HG03432 (cell line): ENCODE measurements around the gene PLK5.
"Not testable (repeated sequence)": the region's sequence is repeated elsewhere in the genome, so short reads cannot be mapped to it uniquely, and the experiment has no call there.

Experiments
- ATAC-seq: cut with Tn5 transposase; IDR thresholded peaks from one replicate; pipeline ENCODE4 v1.9.1; 2021; ENCODE audit warnings: mild to moderate bottlenecking, moderate library complexity; ENCODE audit not compliant: unreplicated experiment

The PLK5 gene

GRCh38 chr19:1524972-1525325, 1.1 kb downstream of the PLK5 start:
- no peak for ATAC-seq

DNA sequence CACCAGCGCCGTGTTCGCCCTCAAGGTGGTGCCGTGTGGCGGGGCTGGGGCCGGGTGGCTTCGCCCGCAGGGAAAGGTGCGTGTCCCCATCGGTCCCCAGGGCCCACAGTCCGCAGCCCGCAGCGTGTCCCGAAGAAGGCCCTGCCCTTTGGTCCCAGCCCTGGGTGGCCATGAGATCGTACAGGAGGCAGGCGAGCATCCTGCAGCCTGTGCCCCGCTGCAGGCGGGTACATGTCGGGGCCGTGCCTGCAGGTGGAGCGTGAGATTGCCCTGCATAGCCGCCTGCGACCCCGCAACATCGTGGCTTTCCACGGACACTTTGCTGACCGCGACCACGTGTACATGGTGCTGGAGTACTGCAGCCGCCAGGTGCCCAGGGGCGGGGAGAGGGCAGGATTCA, 1.5 kb downstream of the PLK5 start:
- ATAC-seq: no peak

GRCh38 chr19:1526066-1526778, 2.3 kb downstream of the PLK5 start:
- no peak for ATAC-seq

DNA sequence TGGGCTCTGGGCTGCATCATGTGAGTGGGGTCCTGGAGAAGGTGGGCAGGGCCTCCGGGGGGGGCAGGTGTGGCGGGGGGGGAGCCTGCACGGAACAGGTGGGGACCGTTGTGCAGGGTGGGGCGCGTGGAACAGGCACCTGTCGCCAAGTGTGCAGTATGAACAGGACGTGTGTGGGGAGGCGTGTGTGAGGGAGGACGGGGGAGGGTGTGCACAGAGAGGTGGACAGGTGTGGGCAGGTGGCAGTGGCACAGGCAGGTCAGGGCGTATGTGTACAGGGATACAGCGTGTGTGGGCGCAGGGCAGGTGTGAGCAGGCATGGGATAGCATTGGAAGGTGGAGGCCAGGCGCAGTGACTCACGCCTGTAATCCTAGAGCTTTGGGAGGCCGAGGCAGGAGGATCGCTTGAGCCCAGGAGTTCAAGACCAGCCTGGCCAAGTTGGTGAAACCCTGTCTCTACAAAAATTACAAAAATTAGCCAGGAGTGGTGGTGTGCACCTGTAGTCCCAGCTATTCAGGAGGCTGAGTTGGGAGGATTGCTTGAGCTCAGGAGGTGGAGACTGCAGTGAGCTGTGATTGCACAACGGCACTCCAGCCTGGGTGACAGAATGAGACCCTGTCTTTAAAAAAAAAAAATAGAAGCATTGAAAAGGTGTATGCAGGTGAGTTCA, 3.2 kb downstream of the PLK5 start:
- no peak for ATAC-seq

DNA sequence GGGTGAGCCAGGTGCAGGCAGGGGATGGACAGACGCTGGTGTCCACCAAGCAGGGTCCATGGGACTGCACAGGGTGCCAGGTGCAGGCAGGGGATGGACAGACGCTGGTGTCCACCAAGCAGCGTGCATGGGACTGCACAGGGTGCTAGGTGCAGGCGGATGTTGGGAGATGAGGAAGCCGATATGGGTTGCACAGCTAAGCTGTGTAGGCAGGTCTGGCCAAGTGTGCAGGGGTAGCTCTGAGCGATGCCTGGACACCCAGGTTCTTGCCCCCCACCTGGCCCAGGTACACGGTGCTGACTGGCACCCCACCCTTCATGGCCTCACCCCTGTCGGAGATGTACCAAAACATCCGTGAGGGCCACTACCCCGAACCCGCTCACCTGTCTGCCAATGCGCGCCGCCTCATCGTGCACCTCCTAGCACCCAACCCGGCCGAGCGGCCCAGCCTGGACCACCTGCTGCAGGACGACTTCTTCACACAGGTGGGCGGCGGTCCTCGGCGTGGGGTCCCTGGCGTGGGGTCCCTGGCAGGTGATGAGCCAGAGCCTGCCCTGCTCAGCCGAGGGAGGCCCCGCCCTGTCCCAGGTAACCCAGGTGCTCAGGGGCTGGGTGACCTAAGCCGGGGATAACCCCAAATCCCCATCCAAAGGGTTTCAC, 3.9 kb downstream of the PLK5 start:
- ATAC-seq: no peak

GRCh38 chr19:1528596-1529429, 4.9 kb downstream of the PLK5 start:
- ATAC-seq: no peak

- no peak for ATAC-seq
Measured at GRCh38 chr19:1529430-1529816, 5.5 kb downstream of the PLK5 start.

GRCh38 chr19:1530856-1531255, 7.0 kb downstream of the PLK5 start:
- ATAC-seq: not testable (repeated sequence)

- ATAC-seq: no peak
Measured at GRCh38 chr19:1531587-1531986, 7.7 kb downstream of the PLK5 start.

GRCh38 chr19:1532003-1532402, 8.1 kb downstream of the PLK5 start:
- no peak for ATAC-seq

- ATAC-seq: no peak
Measured at GRCh38 chr19:1533510-1534150, 9.8 kb downstream of the PLK5 start.

- ATAC-seq: no peak
Measured at GRCh38 chr19:1534972-1535371, 11.1 kb downstream of the PLK5 start.

- ATAC-seq: not testable (repeated sequence)
Measured at GRCh38 chr19:1535699-1536098, 11.8 kb downstream of the PLK5 start.

DNA sequence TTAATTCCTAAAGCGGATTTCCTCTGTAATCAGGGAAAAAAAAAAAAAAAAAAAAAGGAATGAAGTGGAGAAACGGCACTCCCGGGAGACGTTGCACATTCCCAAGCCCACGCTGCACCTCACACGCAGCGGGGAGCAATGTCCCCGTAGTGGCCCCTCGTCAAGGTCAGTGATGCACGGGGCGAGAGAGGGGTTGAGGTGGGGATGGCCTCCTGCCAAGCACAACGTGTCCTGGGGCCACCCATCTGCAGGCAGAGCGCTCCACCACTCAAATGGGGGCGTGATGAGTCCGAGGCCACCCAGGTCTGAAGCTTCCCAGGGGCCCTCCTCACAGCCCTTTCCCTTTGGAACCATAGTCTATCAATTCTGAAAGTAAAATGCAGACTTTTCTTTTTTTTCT, 15.1 kb downstream of the PLK5 start:
- no peak for ATAC-seq

GRCh38 chr19:1539749-1540148, 15.9 kb downstream of the PLK5 start:
- not testable (repeated sequence) for ATAC-seq

DNA sequence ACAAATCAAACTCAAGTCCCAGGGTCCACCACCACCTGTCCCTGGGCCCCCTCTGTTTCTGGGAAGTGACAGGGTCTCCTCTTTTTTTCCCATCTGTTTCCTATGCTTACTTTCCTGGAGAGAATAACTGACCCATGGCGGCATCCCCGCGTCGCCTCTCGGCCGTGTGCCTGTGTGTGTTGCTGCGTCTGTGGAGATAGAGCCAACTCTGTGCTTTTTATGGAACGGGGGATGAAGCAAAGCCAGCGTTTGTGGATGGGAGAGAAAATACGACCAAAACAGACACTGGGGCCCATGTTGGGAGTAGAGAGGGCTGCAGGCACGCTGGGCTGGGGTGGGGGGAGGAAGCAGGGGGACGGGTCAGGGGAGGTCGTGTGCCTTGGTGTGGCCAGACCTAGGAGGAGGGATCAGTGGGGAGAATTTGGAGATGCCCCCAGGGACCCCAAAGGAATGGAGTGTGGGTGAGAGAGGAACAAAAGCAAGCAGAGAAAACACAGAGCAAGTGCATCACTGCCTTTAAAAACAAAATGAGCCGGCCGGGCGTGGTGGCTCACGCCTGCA, 16.6 kb downstream of the PLK5 start:
- no peak for ATAC-seq

GRCh38 chr19:1549332-1549945, 25.6 kb downstream of the PLK5 start:
- no peak for ATAC-seq

- no peak for ATAC-seq
Measured at GRCh38 chr19:1551068-1552040, 27.5 kb downstream of the PLK5 start.

GRCh38 chr19:1553415-1553814, 29.5 kb downstream of the PLK5 start:
- no peak for ATAC-seq
